Testis (tissue), 5 donors: ENCODE results near the gene CYB5A. TPM values are rescaled to one million over a fixed set of nuclear protein-coding genes. Genes with fewer than 3 reads are reported as not detected.

Source experiments
- DNase-seq: peaks from one replicate; pipeline ENCODE4 v3.0.0-alpha.2; 2019
- H3K27ac ChIP-seq, 2 donors: fragments of 200-600 bp; sonication (generic); one replicate each; pipeline ENCODE4 v1.5.1; 2019
- H3K27me3 ChIP-seq: fragments of 200-600 bp; sonication (generic); one replicate; pipeline ENCODE4 v1.5.1; 2019
- H3K36me3 ChIP-seq: fragments of 200-600 bp; sonication (generic); one replicate; pipeline ENCODE4 v1.5.1; 2017; ENCODE audit warnings: low read depth; ENCODE audit errors: missing control alignments
- H3K4me1 ChIP-seq: fragments of 200-600 bp; sonication (generic); one replicate; pipeline ENCODE4 v1.5.1; 2019
- H3K4me3 ChIP-seq, 2 donors: fragments of 200-600 bp; sonication (generic); one replicate each; pipeline ENCODE4 v1.5.1; 2017 to 2019
- H3K9me3 ChIP-seq: fragments of 200-600 bp; sonication (generic); one replicate; pipeline ENCODE4 v1.5.1; 2017
- CTCF ChIP-seq, 3 experiments: fragments of 450-650 bp in 2 of 3; fragments of 200-600 bp in 1 of 3; sonication (generic) in 1 of 3; IDR thresholded peaks; one replicate each; pipeline ENCODE4 v1.5.1; 2016 to 2019; ENCODE audit warnings: antibody characterized with exemption in 3 of 3, mild to moderate bottlenecking in 2 of 3, moderate library complexity in 1 of 3
- POLR2A ChIP-seq: fragments of 450-650 bp; IDR thresholded peaks from one replicate; pipeline ENCODE4 v1.6.1; 2017; ENCODE audit warnings: antibody characterized with exemption, mild to moderate bottlenecking, moderate library complexity
- WGBS, 2 donors: methylation state at CpG; one replicate each; pipeline ENCODE4 v1.1.5; 2018; 5-methylcytosine and 5-hydroxymethylcytosine counted together
- intact Hi-C: fragments of 100-400 bp; cut with DNase I; formaldehyde crosslinking; loops from one replicate; pipeline ENCODE4 v1.15.1; 2023; ENCODE audit warnings: low total_unique reads
- long read RNA-seq, 2 donors: transcript quantifications; one replicate each; lab custom pipeline, GENCODE V29; 2026
- polyA plus RNA-seq: library from polyadenylated mRNA; stranded (reverse); fragments of 350-450 nt; fragmentation: Illumina TruSeq; extraction: RNeasy Lipid Tissue Mini Kit (QIAGEN cat#74804); gene quantifications from one replicate; pipeline ENCODE4 v1.2.3, GENCODE V29; 2014; ENCODE audit warnings: low read depth, low replicate concordance; ENCODE audit not compliant: insufficient read depth
- total RNA-seq, 2 donors: library from RNA; depleted of rRNA; stranded (reverse); fragments of >200 nt; gene quantifications; one replicate each; pipeline ENCODE4 v1.2.3, GENCODE V29; 2016

CYB5A gene, protein sequence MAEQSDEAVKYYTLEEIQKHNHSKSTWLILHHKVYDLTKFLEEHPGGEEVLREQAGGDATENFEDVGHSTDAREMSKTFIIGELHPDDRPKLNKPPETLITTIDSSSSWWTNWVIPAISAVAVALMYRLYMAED
- total RNA-seq: 10 to 100 TPM; 77.2 to 96.0 TPM
- 126 TPM for polyA plus RNA-seq
- long read RNA-seq, donor 1, transcript CYB5A-202 (5 exons, 3,283 nt): major isoform, 268 of 327 reads
- long read RNA-seq, donor 1, partial matches to known transcripts: 10 of 327 reads
- long read RNA-seq, donor 1, other reads (novel, unspliced or antisense): 46 of 327 reads
- long read RNA-seq, donor 2, transcript CYB5A-202 (5 exons, 3,283 nt): major isoform, 206 of 241 reads
- long read RNA-seq, donor 2, partial matches to known transcripts: 7 of 241 reads
- long read RNA-seq, donor 2, other reads (novel, unspliced or antisense): 25 of 241 reads

- Histone ChIP-seq H3K36me3 (no peaks in the 10 kb centered on the region), H3K27me3 (no peaks in the 10 kb centered on the region), H3K4me3 (peak within 1 kb of the TSS; percentile 83 to 87), H3K27ac (peak within 1 kb of the TSS; percentile 76 to 79), H3K4me1 (peaks cover 18% of the 10 kb centered on the region), H3K9me3 (no peaks in the 10 kb centered on the region)
- TF ChIP-seq CTCF (IDR thresholded peaks at IDR 0.05) (no peak), POLR2A (no peak)
- intact Hi-C loops: no loop called here
- 1% methylated on average over 13 to 67 of the region's 68 CpGs for WGBS, 2 donors
- peak; percentile 99 for DNase-seq
These were observed at the start of gene CYB5A for GRCh38 chr18:74291771-74292540. CYB5A (minus strand) TSS chr18:74291963; CDS start chr18:74291875, 88 bp downstream.

GRCh38 chr18:74337912-74338309 lies 46.1 kb upstream of the CYB5A start:
- no peaks in the 10 kb centered on the region for H3K36me3 ChIP-seq
- H3K4me3 ChIP-seq: no peak overlapping the region
- H3K27me3 ChIP-seq: no peaks in the 10 kb centered on the region
- 53 to 78% methylated on average over 1 of the region's 1 CpG for WGBS, 2 donors
- H3K27ac ChIP-seq: no peak overlapping the region
- DNase-seq: no peak
- intact Hi-C loops: no loop called here
- TF ChIP-seq POLR2A: no peak
- no peak for TF ChIP-seq CTCF (IDR thresholded peaks at IDR 0.05)
- peaks cover 6% of the 10 kb centered on the region for H3K4me1 ChIP-seq
- no peaks in the 10 kb centered on the region for H3K9me3 ChIP-seq

DNA sequence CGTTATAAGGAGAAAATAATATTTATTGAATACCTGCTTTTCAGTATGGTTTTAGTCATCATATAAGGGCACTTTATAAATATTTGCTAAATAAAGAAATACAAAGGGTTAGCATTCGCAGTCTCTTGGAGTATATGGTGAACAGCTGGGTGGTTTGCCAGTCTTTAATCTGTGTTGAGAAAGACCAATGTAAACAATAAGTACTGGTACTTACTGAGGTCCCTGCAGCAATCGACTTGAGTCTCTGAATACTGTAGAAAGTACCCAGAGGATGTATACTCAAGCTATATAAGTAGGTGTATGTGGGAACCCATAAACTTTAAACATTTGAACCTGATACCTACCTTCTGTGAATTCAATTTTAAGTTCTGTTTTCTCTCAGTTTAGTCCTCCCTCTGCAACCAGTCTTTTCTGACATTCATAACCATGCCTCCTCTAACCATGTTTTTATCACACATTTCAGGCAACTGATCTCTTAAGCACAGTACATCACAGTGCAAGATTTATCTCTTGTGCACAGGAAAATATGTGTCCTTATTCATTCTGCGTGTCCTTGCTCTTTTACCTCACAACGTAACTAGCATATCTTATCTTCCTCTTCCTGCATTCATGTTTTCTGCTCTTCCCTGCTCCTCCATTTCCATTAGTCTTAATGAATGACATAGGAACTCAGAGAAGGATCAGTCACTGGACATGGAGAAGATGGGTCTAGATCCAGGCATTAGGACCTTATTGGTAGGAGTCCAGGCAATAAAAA lies 45.6 kb upstream of the CYB5A start:
- no peak overlapping the region for H3K27ac ChIP-seq
- no peaks in the 10 kb centered on the region for H3K36me3 ChIP-seq
- no peak for DNase-seq
- WGBS, 2 donors: 73% methylated on average over 5 of the region's 5 CpGs
- intact Hi-C loops: no loop called here
- H3K9me3 ChIP-seq: no peaks in the 10 kb centered on the region
- H3K27me3 ChIP-seq: no peaks in the 10 kb centered on the region
- no peak for TF ChIP-seq POLR2A
- no peak overlapping the region for H3K4me3 ChIP-seq
- H3K4me1 ChIP-seq: peaks cover 6% of the 10 kb centered on the region

GRCh38 chr18:74336656-74337055 lies 44.9 kb upstream of the CYB5A start:
- TF ChIP-seq CTCF (IDR thresholded peaks at IDR 0.05) (no peak), POLR2A (no peak)
- Histone ChIP-seq H3K9me3 (no peaks in the 10 kb centered on the region), H3K27me3 (no peaks in the 10 kb centered on the region), H3K4me3 (no peak overlapping the region), H3K27ac (no peak overlapping the region), H3K36me3 (no peaks in the 10 kb centered on the region), H3K4me1 (peaks cover 6% of the 10 kb centered on the region)
- DNase-seq: no peak
- intact Hi-C loops: no loop called here
